ACC112 (cell line): ENCODE data around the gene OOEP.

Source experiments
- H2AFZ ChIP-seq: fragments of 200-600 bp; sonication (generic); one replicate; pipeline ENCODE4 v1.6.0; 2017; ENCODE audit warnings: antibody characterized with exemption, low read length; ENCODE audit not compliant: unreplicated experiment
- H3K27ac ChIP-seq: fragments of 200-600 bp; sonication (generic); 2 replicates; pipeline ENCODE4 v1.5.1; 2014; ENCODE audit warnings: low read depth, mild to moderate bottlenecking, antibody characterized with exemption, low read length, moderate library complexity
- H3K27me3 ChIP-seq: fragments of 200-600 bp; sonication (generic); 2 replicates; pipeline ENCODE4 v1.6.1; 2014; ENCODE audit warnings: mild to moderate bottlenecking, antibody characterized with exemption, low read length, moderate library complexity, mixed read lengths; ENCODE audit not compliant: insufficient read depth
- H3K36me3 ChIP-seq: fragments of 200-600 bp; sonication (generic); 2 replicates; pipeline ENCODE4 v1.6.1; 2016; ENCODE audit warnings: mild to moderate bottlenecking, antibody characterized with exemption, low read length, moderate library complexity, mixed read lengths; ENCODE audit not compliant: insufficient read depth
- H3K4me1 ChIP-seq: fragments of 200-600 bp; sonication (generic); one replicate; pipeline ENCODE4 v1.6.1; 2016; ENCODE audit warnings: low read length, mixed read lengths; ENCODE audit not compliant: insufficient read depth, unreplicated experiment, control insufficient read depth
- H3K4me3 ChIP-seq: fragments of 200-600 bp; sonication (generic); 2 replicates; pipeline ENCODE4 v1.5.1; 2014; ENCODE audit warnings: mild to moderate bottlenecking, low read depth, low read length
- H3K79me2 ChIP-seq: fragments of 200-600 bp; sonication (generic); one replicate; pipeline ENCODE4 v1.6.0; 2016; ENCODE audit warnings: low read length; ENCODE audit not compliant: control insufficient read depth, unreplicated experiment, insufficient read depth

OOEP gene

GRCh38 chr6:73364549-73364948 is 5.1 kb downstream of the OOEP start:
- no peaks in the 10 kb centered on the region for H3K79me2 ChIP-seq
- no peaks in the 10 kb centered on the region for H3K27me3 ChIP-seq
- H3K4me1 ChIP-seq = no peaks in the 10 kb centered on the region
- H3K36me3 ChIP-seq = no peaks in the 10 kb centered on the region
- H2AFZ ChIP-seq = no peak overlapping the region
- H3K27ac ChIP-seq = no peak overlapping the region
- H3K4me3 ChIP-seq = no peak overlapping the region

- no peak overlapping the region for H2AFZ ChIP-seq
- H3K36me3 ChIP-seq = no peaks in the 10 kb centered on the region
- no peaks in the 10 kb centered on the region for H3K27me3 ChIP-seq
- H3K79me2 ChIP-seq = no peaks in the 10 kb centered on the region
- no peaks in the 10 kb centered on the region for H3K4me1 ChIP-seq
- H3K4me3 ChIP-seq = no peak overlapping the region
- H3K27ac ChIP-seq = no peak overlapping the region
These were observed 5.6 kb downstream of the OOEP start for GRCh38 chr6:73364121-73364520.

GRCh38 chr6:73363537-73363875 is 6.2 kb downstream of the OOEP start:
- no peaks in the 10 kb centered on the region for H3K36me3 ChIP-seq
- no peak overlapping the region for H2AFZ ChIP-seq
- no peaks in the 10 kb centered on the region for H3K4me1 ChIP-seq
- no peaks in the 10 kb centered on the region for H3K79me2 ChIP-seq
- no peak overlapping the region for H3K27ac ChIP-seq
- H3K4me3 ChIP-seq = no peak overlapping the region
- no peaks in the 10 kb centered on the region for H3K27me3 ChIP-seq

- Histone ChIP-seq H3K27me3 (no peaks in the 10 kb centered on the region), H3K36me3 (no peaks in the 10 kb centered on the region), H3K79me2 (no peaks in the 10 kb centered on the region), H3K4me1 (no peaks in the 10 kb centered on the region), H3K27ac (no peak overlapping the region), H2AFZ (no peak overlapping the region), H3K4me3 (no peak overlapping the region)
These were observed 6.7 kb downstream of the OOEP start for GRCh38 chr6:73362869-73363536.

- no peak within 1 kb of the TSS for H3K27ac ChIP-seq
- no peaks in the 10 kb centered on the region for H3K27me3 ChIP-seq
- no peaks in the 10 kb centered on the region for H3K36me3 ChIP-seq
- no peaks in the 10 kb centered on the region for H3K79me2 ChIP-seq
- no peaks in the 10 kb centered on the region for H3K4me1 ChIP-seq
- H2AFZ ChIP-seq = no peak within 1 kb of the TSS
- no peak within 1 kb of the TSS for H3K4me3 ChIP-seq
These were observed 7.3 kb downstream of the OOEP start, which contains the start of gene KHDC3L for GRCh38 chr6:73362358-73362757. Gene KHDC3L, plus strand, starts transcription at chr6:73362658. Its CDS starts 72 bp downstream, at chr6:73362730.

- no peaks in the 10 kb centered on the region for H3K79me2 ChIP-seq
- no peak within 1 kb of the TSS for H3K4me3 ChIP-seq
- no peaks in the 10 kb centered on the region for H3K4me1 ChIP-seq
- H3K36me3 ChIP-seq = no peaks in the 10 kb centered on the region
- peaks cover 16% of the 10 kb centered on the region for H3K27me3 ChIP-seq
- no peak within 1 kb of the TSS for H3K27ac ChIP-seq
- H2AFZ ChIP-seq = no peak within 1 kb of the TSS
These were observed 15.8 kb downstream of the OOEP start, which contains the start of gene DPPA5 for GRCh38 chr6:73353636-73354593. Gene DPPA5, minus strand, starts transcription at chr6:73354276. Its CDS starts 51 bp downstream, at chr6:73354225.

GRCh38 chr6:73349311-73349710 is 20.4 kb downstream of the OOEP start:
- Histone ChIP-seq H3K27ac (no peak overlapping the region), H3K4me1 (no peaks in the 10 kb centered on the region), H3K36me3 (no peaks in the 10 kb centered on the region), H2AFZ (no peak overlapping the region), H3K79me2 (no peaks in the 10 kb centered on the region), H3K27me3 (peaks cover 32% of the 10 kb centered on the region), H3K4me3 (no peak overlapping the region)

- no peaks in the 10 kb centered on the region for H3K4me1 ChIP-seq
- H3K4me3 ChIP-seq = no peak overlapping the region
- no peak overlapping the region for H2AFZ ChIP-seq
- H3K27ac ChIP-seq = no peak overlapping the region
- H3K79me2 ChIP-seq = no peaks in the 10 kb centered on the region
- H3K27me3 ChIP-seq = peaks cover 32% of the 10 kb centered on the region
- no peaks in the 10 kb centered on the region for H3K36me3 ChIP-seq
These were observed 21.0 kb downstream of the OOEP start for GRCh38 chr6:73348550-73349204.

GRCh38 chr6:73343164-73343563 is 26.5 kb downstream of the OOEP start:
- Histone ChIP-seq H3K27ac (no peak overlapping the region), H3K27me3 (peaks cover 11% of the 10 kb centered on the region), H3K4me3 (no peak overlapping the region), H2AFZ (no peak overlapping the region), H3K36me3 (no peaks in the 10 kb centered on the region), H3K4me1 (no peaks in the 10 kb centered on the region), H3K79me2 (no peaks in the 10 kb centered on the region)

GRCh38 chr6:73342174-73342573 is 27.5 kb downstream of the OOEP start:
- no peak overlapping the region for H2AFZ ChIP-seq
- H3K4me3 ChIP-seq = no peak overlapping the region
- no peaks in the 10 kb centered on the region for H3K4me1 ChIP-seq
- H3K79me2 ChIP-seq = no peaks in the 10 kb centered on the region
- no peak overlapping the region for H3K27ac ChIP-seq
- H3K36me3 ChIP-seq = no peaks in the 10 kb centered on the region
- H3K27me3 ChIP-seq = peaks cover 9% of the 10 kb centered on the region; the same call in 1 of the 2 replicates
